Suppressor macrophage treated with lipopolysaccharide for 1 hour (primary cell): ENCODE results near the gene PLPPR4.
"Not testable (repeated sequence)": the region's sequence is repeated elsewhere in the genome, so short reads cannot be mapped to it uniquely, and the experiment has no call there.

Experiments
- DNase-seq, 3 donors: peaks; one replicate each; pipeline ENCODE4 v3.0.0-alpha.2; 2020 to 2022

The PLPPR4 gene

DNA sequence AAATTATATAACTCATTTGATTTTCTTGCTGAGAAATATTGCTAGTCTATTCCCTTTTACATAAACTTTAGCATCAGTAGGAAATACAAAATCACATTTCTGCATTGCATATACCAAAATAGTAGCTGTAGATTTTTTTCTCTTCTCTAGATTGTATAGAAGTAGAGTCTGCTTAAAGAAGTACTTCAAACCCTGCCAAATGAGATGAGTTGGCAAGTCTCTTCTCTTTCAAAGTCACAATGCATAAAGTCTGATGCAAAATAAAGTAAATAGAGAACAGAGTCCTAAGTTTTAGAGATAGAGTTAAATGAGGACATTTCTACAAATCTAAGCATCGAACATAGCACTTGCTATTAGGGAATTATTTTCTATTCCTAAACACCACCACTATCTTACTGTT lies 6.4 kb downstream of the PLPPR4 start:
- DNase-seq = no peak

DNA sequence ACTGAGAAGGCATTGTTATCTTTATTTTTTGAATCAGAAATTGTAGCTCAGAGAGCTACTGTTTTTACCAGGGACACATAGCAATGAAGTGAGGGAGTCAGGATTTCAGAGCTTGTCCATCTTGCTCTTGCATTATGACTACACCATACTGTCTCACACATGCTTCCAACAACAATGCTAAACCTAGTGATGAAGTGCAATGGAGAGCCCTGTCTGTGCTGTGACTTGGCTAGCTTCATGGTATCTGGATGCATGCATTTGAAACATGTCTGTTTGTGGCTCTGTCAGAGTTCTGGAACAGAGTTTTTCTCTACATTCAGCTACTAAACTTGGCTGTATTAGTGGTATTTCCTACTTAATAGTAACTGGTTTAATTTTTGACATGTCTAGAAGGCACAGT lies 7.0 kb downstream of the PLPPR4 start:
- DNase-seq = no peak

DNA sequence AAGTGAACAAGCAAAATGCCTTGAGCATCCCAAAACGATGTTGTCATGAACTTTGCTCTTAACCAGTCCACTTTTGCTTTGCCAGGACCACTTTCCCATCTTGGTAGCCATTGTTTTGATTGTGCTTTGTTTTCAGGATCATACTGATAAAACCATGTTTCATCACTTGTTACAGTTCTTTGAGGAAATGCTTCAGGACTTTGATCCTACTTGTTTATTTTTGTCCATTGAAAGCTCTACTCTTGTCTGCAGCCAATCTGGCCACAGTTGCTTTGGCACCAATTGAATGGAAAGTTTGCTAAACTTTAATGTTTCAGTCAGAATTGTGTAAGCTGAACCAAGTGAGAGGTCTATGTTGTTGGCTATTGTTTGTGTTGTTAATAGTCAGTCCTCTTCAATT lies 12.8 kb downstream of the PLPPR4 start:
- DNase-seq = no peak

DNA sequence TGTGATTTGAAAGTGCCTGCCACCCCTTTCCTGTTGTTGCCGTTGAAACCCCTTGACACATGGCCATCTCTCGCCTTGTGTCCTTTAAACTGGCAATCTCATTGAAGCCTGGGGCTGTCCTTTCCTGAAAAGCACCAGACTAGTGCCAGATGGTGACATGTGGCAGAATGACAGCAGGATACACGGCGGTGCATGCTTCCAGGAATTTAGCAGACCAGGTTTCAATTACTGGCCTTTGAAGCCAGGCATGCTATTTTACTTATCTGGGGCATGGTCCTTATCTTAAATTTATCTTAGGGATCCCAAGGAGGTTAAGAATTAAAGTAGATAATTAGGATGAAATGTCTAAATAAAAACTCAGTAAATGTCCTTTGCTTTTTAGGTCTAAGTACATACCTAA lies 15.2 kb downstream of the PLPPR4 start:
- no peak for DNase-seq

DNA sequence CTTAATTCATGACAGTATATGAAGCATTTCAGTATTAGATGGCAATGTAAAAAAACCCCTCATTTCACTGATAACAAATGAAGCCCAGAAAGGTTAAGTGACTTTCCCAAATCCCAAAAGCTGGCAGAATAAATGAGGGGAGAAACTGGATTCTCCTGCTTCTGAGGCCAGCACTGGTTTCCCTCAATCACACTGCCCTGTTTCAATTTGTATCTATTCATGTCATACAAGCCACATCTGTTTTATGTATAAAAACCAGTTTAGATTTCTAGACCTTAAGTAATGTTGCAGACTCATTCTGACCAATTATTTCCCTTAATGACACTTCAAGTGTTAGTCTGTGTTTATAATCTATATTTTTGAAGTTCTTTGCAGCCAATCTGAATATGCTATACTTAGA lies 16.8 kb downstream of the PLPPR4 start:
- DNase-seq = no peak

DNA sequence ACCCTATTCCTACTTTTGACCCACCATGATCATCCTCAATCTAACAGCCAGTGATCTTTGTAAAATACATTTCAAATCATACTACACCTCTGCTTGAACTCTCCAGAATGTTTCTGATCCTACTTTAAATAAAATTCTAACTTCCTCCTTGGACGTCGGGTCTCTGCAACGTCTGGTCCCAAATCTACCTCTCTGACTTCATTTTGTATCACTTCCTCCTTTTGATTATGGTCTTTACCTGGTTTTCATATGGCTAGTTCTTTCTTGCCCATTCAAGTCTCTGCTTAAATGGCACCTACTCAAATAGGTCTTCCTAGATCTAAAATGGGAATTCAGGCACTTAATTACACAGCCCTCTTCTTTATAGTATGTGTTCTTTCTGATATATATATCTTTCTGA lies 18.2 kb downstream of the PLPPR4 start:
- no peak for DNase-seq

DNA sequence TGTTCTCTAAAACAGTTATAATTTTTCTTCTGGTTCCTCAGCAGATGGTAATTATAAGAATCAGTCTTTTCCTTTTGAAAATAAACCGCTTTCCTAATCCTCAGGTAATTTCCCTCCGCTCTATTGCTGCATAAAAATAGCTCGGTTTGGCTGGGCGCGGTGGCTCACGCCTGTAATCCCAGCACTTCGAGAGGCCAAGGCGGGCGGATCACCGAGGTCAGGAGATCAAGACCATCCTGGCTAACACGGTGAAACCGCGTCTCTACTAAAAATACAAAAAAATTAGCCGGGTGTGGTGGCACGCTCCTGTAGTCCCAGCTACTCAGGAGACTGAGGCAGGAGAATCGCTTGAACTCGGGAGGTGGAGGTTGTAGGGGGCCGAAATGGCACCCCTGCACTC lies 19.2 kb downstream of the PLPPR4 start:
- not testable (repeated sequence) for DNase-seq

DNA sequence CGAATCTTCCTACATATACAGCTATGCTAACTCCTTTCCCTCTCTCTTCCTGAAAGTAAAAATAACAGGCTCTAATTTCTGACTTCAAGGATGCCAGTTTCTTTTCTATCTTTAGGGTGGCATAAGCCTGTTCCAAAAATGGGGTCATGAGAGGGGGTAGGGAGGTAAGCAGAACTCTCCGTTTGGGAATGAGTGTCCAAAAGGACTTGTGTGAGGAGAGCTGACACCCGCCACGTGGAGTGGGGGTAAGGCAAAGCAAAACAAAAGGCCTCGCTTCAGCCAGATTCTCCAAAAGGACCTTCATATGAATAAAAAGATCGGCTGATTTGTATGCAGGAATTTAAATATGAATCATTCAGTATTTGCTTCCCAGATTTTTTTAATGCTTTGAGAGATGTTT lies 28.6 kb downstream of the PLPPR4 start:
- no peak for DNase-seq

DNA sequence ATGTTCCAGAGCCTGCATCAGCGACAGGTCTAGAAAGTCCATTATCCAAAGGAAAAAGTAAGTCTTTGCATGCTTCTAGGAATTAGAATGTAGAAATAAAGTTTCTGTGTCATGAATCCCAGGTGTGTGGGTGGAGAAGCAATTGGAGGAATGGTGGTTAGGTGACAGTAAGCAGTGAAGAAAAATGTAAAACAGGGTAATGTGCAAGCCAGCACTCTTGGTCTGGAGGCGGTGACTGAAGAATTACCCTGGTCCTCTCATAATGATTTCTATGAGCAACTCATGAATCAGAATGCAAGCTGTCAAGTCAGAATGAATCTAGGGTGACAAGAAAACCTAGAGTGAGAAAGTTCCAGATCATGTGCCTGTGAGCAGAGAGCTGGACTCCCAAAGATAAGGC lies 33.6 kb downstream of the PLPPR4 start:
- no peak for DNase-seq

DNA sequence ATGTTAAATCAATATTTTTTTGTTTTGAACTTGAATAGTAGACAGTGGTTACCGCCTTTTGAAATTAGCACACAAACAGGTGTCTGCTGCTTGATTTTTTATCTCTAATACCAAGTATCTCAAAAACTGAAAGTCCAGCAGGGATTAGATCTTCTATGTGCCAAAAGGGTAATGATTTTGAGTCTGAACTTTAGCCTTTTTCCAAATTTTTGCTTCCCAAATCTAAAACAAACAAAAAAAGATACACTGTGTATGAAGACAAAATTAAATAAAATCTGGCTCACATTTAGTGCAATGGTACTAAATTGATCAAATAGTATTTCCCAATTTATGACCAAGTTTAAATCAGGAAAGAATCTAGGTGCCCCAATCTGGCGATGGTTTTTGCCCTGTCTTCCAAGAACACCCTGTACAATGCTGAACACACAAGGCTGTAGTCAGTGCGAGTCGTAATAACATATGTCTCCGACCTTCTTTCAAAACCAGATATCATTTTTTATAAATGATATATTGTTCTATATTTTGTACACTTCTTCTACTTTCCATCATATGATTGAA lies 40.5 kb downstream of the PLPPR4 start:
- DNase-seq = no peak

DNA sequence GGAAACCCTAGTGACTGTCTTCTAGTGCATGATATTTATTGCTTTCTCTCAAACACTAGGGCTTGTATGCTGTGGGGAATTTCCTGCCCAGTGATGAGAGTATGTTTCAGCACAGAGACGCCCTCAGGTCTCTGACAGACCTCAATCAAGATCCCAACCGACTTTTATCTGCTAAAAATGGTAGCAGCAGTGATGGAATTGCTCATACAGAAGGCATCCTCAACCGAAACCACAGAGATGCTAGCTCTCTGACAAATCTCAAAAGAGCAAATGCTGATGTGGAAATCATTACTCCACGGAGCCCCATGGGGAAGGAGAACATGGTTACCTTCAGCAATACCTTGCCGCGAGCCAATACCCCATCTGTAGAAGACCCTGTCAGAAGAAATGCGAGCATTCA lies 41.3 kb downstream of the PLPPR4 start:
- no peak for DNase-seq

DNA sequence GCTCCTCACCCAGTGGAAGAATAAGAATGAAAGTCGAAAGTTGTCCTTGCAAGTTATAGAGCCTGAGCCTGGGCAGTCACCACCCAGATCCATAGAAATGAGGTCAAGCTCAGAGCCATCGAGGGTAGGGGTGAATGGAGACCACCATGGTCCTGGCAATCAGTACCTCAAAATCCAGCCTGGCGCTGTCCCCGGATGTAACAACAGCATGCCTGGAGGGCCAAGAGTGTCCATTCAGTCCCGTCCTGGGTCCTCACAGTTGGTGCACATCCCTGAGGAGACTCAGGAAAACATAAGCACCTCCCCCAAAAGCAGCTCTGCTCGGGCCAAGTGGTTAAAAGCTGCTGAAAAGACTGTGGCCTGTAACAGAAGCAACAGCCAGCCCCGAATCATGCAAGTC lies 41.8 kb downstream of the PLPPR4 start:
- no peak for DNase-seq

DNA sequence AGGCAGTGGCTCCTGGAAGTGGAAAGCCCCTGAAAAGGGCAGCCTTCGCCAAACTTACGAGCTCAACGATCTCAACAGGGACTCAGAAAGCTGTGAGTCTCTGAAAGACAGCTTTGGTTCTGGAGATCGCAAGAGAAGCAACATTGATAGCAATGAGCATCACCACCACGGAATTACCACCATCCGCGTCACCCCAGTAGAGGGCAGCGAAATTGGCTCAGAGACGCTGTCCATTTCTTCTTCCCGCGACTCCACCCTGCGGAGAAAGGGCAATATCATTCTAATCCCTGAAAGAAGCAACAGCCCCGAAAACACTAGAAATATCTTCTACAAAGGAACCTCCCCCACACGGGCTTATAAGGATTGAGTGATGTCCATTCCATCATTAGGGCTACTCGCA lies 42.4 kb downstream of the PLPPR4 start:
- DNase-seq = no peak

DNA sequence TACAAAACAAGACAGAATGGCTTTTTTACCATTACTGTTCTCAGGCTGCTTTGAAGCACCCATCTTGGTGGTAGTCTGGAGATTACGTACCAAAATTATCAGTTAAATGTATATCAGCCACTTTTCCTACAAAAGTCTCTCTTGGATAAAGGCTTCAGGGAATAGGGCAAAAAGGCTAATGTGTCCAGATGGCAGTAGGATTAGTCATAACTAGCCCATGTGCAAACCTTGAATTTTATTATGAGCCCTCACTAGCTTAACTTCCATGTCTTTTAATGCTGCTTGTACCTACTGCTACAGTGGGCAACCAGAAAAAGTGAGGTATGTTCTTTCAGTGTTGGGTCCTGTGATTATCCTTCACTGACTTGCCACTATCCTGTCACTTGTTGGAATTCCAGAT lies 51.0 kb downstream of the PLPPR4 start:
- no peak for DNase-seq

DNA sequence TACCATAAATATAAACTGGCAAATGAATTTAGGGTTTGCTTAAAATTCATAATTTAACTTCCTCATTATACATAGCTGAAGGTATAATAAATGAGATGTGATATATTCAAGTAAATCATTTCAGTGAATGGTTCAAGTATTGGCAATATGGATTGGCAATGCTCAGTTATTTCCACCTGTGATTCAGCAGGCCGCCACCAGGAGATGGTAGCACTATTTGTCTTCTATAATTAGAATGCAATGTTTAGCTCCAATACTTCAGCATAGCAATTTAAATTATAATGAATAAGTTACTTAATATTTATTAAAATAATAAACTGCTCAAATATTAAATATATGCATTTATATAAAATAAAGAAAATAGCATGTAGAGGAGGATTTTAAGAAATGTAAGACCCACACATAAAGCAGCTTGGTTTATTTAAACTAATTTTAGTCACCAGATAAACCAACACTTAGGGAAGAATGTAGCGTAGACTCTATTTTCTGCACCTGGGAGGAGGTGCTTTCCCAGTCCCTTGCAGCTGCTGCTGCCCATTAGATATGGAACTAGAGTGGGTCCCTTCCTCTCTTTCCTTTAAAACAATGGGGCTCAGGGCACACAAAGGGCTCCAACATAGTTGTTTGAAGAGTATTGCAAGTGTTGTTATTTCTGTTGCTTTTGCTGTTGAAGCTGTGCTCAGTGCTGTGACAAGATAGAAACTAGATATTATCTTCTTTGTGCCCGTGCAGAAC lies 62.1 kb downstream of the PLPPR4 start:
- DNase-seq = peak in 2 of 3 donors; percentile 7 to 17

DNA sequence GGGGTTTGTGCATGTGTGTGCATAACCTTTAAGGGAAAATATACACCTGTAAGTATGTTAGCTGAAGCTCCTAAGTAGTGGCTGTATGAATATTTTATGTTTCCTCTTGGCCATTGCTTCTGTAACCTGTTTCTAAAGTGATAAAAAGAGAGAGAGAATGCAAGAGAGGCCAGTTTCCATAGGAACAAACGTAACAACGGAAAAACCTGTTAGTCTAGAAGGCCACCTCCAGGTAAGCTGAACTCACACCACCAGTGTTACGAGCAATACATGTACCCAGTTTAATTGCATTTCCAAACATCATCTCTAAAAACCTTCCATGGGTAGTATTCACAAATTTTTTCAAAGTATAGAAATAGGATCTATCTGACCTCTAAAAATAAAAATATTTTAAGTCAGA lies 63.1 kb downstream of the PLPPR4 start:
- no peak for DNase-seq

DNA sequence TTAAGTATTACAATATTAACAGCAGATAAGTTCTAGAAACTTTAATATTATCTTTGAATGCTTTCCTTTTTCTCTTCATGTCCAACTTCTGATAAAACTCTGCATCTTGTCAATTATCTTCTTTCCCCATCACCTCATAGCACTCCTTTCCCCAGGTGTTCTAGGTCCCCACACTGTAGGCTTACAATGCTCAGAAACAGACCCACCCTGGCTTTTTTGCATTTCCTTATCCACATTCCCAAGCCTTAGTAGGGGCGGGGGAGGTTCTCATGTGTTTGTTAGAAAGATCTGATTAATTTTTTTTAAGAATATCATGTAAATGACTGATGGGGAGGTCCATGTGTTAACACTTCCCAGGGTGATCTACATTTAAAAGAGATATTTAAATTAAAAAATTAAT lies 63.9 kb downstream of the PLPPR4 start:
- no peak for DNase-seq

DNA sequence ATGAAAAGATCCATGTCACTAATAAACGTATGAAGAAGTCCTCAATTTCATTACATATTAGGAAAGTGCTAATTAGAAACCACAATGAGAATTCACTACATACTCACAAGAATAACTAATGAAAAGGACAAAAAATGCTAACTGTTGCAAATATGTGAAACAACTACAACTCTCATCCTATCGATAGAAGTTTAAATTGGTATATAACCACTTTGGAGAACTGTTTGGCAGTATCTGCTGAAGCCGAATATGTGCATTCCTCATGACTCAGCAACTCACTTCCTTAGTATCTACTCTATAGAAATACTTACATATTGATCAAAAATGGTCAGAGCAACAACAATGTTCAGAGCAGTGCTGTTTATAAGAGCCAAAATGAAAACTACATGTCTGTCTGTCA lies 66.8 kb downstream of the PLPPR4 start:
- no peak for DNase-seq

DNA sequence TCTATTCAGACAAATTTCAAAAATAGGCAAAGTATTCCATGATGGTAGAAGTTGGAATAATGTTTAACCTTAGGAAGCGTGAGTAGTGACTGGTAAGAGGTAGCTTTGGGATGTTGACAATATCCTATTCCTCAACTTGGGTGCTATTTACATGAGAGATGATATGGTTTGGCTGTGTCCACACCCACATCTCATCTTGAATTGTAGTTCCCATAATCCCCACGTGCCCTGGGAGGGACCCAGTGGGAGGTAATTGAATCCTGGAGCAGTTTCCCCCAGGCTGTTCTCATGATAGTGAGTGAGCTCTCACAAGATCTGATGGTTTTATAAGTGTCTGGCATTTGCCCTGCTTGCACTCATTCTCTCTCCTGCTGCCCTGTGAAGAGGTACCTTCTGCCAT lies 67.3 kb downstream of the PLPPR4 start:
- DNase-seq = no peak

DNA sequence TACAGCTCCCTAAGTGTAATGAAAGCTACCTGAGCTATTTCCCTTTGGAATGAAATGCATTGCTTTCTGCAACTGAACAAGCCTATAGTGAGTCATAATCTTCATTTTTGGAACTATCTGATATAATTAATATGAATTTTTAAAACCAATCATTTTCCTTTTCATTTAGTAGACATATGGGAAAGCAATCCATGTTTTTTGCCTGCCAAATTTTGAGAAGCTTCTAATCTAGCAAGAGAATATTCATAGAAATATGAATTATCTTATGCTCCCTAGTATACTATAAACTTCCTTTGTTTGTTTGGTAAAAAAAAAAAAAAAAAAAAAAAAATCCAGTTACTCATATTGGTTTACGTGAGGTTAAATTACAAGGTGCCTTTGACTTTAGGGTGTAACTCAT lies 68.3 kb downstream of the PLPPR4 start:
- no peak for DNase-seq

DNA sequence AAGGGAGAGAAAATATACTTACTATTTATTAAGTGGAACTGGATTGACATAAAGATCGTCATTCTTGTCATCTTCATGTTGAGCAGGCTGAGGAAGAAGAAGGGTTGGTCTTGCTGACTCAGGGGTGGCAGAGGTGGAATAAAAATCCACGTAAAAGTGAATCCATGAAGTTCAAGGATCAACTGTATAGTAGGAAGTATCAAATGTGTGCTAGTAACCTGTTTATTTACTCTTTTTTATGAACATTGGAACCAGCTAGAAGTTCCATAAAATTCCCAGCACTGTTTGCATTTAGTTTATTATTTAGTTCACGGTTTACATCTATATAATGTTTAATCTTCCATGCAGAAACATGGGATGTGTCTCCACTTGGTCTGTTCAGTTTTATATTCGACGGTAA lies 70.7 kb downstream of the PLPPR4 start:
- DNase-seq = no peak

DNA sequence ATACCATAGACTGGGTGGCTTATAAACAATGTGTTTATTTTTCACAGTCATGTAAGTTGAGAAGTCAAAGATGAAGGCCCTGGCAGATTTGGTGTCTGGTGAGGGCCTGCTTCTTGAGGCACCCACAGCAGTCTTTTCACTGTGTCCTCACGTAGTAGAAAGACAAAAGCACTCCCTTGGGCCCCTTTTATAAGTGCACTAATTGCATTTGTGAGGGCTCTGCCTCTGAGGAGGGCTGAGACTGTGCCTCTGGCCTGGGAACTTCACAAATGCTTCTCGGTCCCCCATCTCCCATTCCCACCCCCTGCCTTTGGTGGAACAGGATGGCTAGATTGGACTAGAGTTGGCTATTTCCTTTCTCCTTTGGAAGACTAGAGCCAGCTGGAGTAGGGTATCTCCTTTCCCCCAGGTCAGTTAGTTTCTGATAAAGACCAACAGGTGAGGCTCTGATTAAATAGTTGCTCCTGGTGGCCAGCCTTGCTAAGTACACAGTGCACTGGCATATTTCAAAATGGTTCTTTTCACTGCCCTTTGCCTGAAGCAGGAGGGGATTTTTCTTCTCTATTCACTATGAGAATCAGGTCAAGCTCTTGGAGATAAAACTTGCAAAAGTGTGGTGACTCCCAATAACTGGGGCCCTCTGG lies 82.9 kb downstream of the PLPPR4 start:
- DNase-seq = no peak

DNA sequence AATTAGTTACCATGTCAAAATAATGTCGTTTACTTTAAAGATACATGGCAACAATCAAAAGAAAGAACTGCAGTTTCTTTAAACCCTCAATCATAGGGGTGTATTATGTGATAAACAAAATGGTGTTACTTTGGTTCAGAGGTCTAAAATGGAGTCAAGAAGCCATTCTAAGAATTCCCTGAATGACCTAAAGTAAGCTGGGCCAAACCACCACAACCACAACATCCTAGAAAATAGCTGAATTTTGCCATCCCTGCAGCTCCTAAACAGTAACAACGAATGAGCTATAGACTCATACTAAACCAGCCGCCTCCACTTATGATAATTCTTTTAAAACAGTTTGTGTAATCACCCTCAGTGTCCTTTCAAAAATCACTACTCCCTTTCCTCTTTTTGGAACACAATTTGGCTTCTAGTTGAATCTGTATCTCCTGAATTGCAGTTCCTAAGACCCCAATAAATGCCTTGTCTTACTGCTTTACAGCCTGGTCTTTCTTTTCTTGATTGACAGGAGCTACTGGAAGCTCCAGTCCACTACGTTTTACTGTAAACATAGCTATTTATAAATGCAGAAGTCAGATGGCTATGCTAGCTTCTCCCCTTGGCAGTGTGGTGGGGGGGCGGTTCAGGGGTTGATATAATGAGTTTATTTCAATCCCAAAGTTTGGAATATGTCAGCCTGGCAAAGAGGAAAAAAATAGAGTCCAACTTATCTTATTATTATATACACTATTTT lies 84.3 kb downstream of the PLPPR4 start:
- no peak for DNase-seq

DNA sequence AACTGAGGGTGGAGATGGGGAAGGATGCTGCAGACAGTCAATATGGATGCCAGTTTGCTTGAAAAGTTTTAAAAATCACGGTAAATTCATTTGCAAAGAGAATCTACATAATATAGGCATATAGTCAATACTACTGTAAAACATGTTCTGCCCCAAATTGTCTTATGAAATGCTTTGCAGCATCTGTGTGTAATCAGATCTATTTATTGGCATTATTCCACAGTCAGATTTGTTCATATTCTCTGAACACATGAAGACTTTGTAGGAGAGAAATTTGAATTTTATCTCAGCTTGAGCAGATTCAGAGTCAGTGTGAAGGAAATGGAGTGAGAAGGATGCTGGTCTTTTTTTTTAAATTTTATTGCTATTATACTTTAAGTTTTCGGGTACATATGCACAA lies 88.5 kb downstream of the PLPPR4 start:
- DNase-seq = no peak
